HCT116 (cell line): ENCODE data around the gene RAB5A. TPM values are rescaled to one million over a fixed set of nuclear protein-coding genes. Genes with fewer than 3 reads are reported as not detected.

Experiments
- ATAC-seq: fragments of 200-7000 bp; cut with Tn5 transposase; 2 replicates; pipeline ENCODE4 v1.9.1; 2020; ENCODE audit warnings: mild to moderate bottlenecking, moderate library complexity
- BruUV-seq: library from RNA; stranded (reverse); fragments of 400-500 nt; replicated peaks from 2 replicates; lab custom pipeline; 2021; lab: Mats Ljungman, UMichigan
- CTCF ChIA-PET: fragments of 300-600 bp; sonication (Branson Sonifier 250); formaldehyde crosslinking; loops from one replicate; lab custom pipeline; 2021; ENCODE audit warnings: antibody characterized with exemption; lab: Charles Lee
- POLR2A ChIA-PET: fragments of 300-600, 350-600 bp; sonication (Branson Sonifier 250); formaldehyde crosslinking; loops from one replicate; lab custom pipeline; 2021; ENCODE audit warnings: antibody characterized with exemption; lab: Charles Lee
- RAD21 ChIA-PET, 2 experiments: fragments of 300-600 bp; sonication (Branson Sonifier 250); formaldehyde crosslinking; loops; one replicate each; lab custom pipeline; 2023; ENCODE audit warnings: low total read pairs in 2 of 2; ENCODE audit not compliant: uncharacterized antibody in 2 of 2, unreplicated experiment in 2 of 2, low non-redundant PET in 1 of 2; lab: Charles Lee
- DNase-seq: peaks from one replicate; pipeline ENCODE4 v3.0.0-alpha.2; 2010; ENCODE audit warnings: low read depth, low spot score
- H2AFZ ChIP-seq: fragments of 200-600 bp; shearing (Covaris generic), sonication (generic); 2 replicates; pipeline ENCODE4 v1.6.1; 2017; ENCODE audit warnings: low read depth, mixed run types, mixed read lengths, antibody characterized with exemption, low read length; ENCODE audit not compliant: poor library complexity, severe bottlenecking
- H3K27ac ChIP-seq: 2 replicates; pipeline ENCODE4 v1.5.1; 2012; ENCODE audit warnings: low read depth, low read length
- H3K27me3 ChIP-seq: fragments of 200-600 bp; sonication (generic); 2 replicates; pipeline ENCODE4 v1.6.1; 2016; ENCODE audit warnings: mixed run types, low read length, mixed read lengths; ENCODE audit not compliant: insufficient read depth
- H3K36me3 ChIP-seq, 2 experiments: fragments of 200-500 bp in 1 of 2; fragments of 200-600 bp in 1 of 2; sonication (Bioruptor generic) in 1 of 2; sonication (generic) in 1 of 2; 2 replicates each; pipeline versions ENCODE4 v1.5.1 to v1.6.1; 2014 to 2016; ENCODE audit warnings: low read length in 2 of 2, inconsistent platforms in 1 of 2, mixed read lengths in 1 of 2, mixed run types in 1 of 2; ENCODE audit not compliant: insufficient read depth in 2 of 2, control insufficient read depth in 1 of 2
- H3K4me1 ChIP-seq, 2 experiments: fragments of 200-600 bp in 1 of 2; sonication (generic) in 1 of 2; 2 replicates each; pipeline versions ENCODE4 v1.5.1 to v1.6.1; 2012 to 2017; ENCODE audit warnings: low read length in 2 of 2, inconsistent platforms in 1 of 2, mild to moderate bottlenecking in 1 of 2, mixed read lengths in 1 of 2, mixed run types in 1 of 2, moderate library complexity in 1 of 2; ENCODE audit not compliant: insufficient read depth in 2 of 2, control insufficient read depth in 1 of 2
- H3K4me2 ChIP-seq: fragments of 200-600 bp; sonication (generic); 2 replicates; pipeline ENCODE4 v1.6.1; 2017; ENCODE audit warnings: mixed run types, low read length, mixed read lengths
- H3K4me3 ChIP-seq, 2 experiments: fragments of 200-600 bp in 1 of 2; sonication (generic) in 1 of 2; replicated peaks in 1 of 2; 2 replicates each; pipeline ENCODE4 v1.5.1; 2011 to 2016; ENCODE audit warnings: low read length in 2 of 2, control low read depth in 1 of 2, low read depth in 1 of 2, mild to moderate bottlenecking in 1 of 2, mixed read lengths in 1 of 2, mixed run types in 1 of 2
- H3K79me2 ChIP-seq: fragments of 200-600 bp; sonication (generic); 2 replicates; pipeline ENCODE4 v1.6.1; 2017; ENCODE audit warnings: mild to moderate bottlenecking, mixed run types, low read length, moderate library complexity, mixed read lengths; ENCODE audit not compliant: insufficient read depth
- H3K9ac ChIP-seq: fragments of 200-600 bp; sonication (generic); 2 replicates; pipeline ENCODE4 v1.6.1; 2016; ENCODE audit warnings: low read length, mixed read lengths
- H3K9me2 ChIP-seq: fragments of 200-600 bp; sonication (generic), shearing (Covaris generic); 2 replicates; pipeline ENCODE4 v1.6.1; 2017; ENCODE audit warnings: mixed run types, mild to moderate bottlenecking, moderate library complexity; ENCODE audit not compliant: insufficient read depth
- H3K9me3 ChIP-seq, 2 experiments: fragments of 200-500 bp in 1 of 2; fragments of 200-600 bp in 1 of 2; sonication (Bioruptor generic) in 1 of 2; sonication (generic) in 1 of 2; 2 replicates each; pipeline ENCODE4 v1.6.1; 2014 to 2017; ENCODE audit warnings: low read length in 2 of 2, mixed read lengths in 2 of 2, inconsistent platforms in 1 of 2, low read depth in 1 of 2, mild to moderate bottlenecking in 1 of 2, mixed run types in 1 of 2, moderate library complexity in 1 of 2; ENCODE audit not compliant: control insufficient read depth in 1 of 2, insufficient read depth in 1 of 2
- H4K20me1 ChIP-seq: fragments of 200-600 bp; sonication (generic), shearing (Covaris generic); 2 replicates; pipeline ENCODE4 v1.6.1; 2017; ENCODE audit warnings: mixed run types, mild to moderate bottlenecking, moderate library complexity; ENCODE audit not compliant: insufficient read depth
- ATF3 ChIP-seq: IDR thresholded peaks from 2 replicates; pipeline ENCODE4 v1.6.1; 2012
- CEBPB ChIP-seq: IDR thresholded peaks from 2 replicates; pipeline ENCODE4 v1.6.1; 2012; ENCODE audit warnings: low read depth
- CTCF ChIP-seq, 3 experiments: fragments of 200-600 bp in 1 of 3; sonication (generic) in 1 of 3; IDR thresholded peaks in 2 of 3; conservative IDR thresholded peaks in 1 of 3; 2 replicates each; pipeline ENCODE4 v1.5.1; 2012 to 2017; ENCODE audit warnings: low read depth in 2 of 3, low read length in 2 of 3, antibody characterized with exemption in 1 of 3, borderline replicate concordance in 1 of 3, control low read depth in 1 of 3, mild to moderate bottlenecking in 1 of 3, mixed read lengths in 1 of 3, mixed run types in 1 of 3, moderate library complexity in 1 of 3; ENCODE audit not compliant: insufficient read depth in 1 of 3
- EZH2phosphoT487 ChIP-seq: fragments of 200-600 bp; IDR thresholded peaks from 2 replicates; pipeline ENCODE4 v1.6.1; 2018; ENCODE audit warnings: antibody characterized with exemption, borderline replicate concordance
- FOSL1 ChIP-seq: IDR thresholded peaks from 2 replicates; pipeline ENCODE4 v1.6.1; 2012; ENCODE audit warnings: low read depth
- POLR2A ChIP-seq: IDR thresholded peaks from 2 replicates; pipeline ENCODE4 v1.7.0; 2011; ENCODE audit warnings: borderline replicate concordance; ENCODE audit not compliant: insufficient read depth, insufficient read length; ENCODE audit errors: extremely low read depth
- SP1 ChIP-seq: IDR thresholded peaks from 2 replicates; pipeline ENCODE4 v1.6.1; 2012; ENCODE audit warnings: low read depth
- SRF ChIP-seq: IDR thresholded peaks from 2 replicates; pipeline ENCODE4 v1.6.1; 2012; ENCODE audit warnings: low read depth
- TCF7L2 ChIP-seq: IDR thresholded peaks from 2 replicates; pipeline ENCODE4 v1.7.0; 2011; ENCODE audit warnings: borderline replicate concordance, inconsistent platforms; ENCODE audit not compliant: insufficient read depth, insufficient read length; ENCODE audit errors: extremely low read depth
- YY1 ChIP-seq: IDR thresholded peaks from 2 replicates; pipeline ENCODE4 v1.6.1; 2011; ENCODE audit warnings: low read length, low read depth, moderate library complexity, mild to moderate bottlenecking; ENCODE audit not compliant: insufficient replicate concordance; ENCODE audit errors: extremely low read depth
- ZBTB33 ChIP-seq: IDR thresholded peaks from 2 replicates; pipeline ENCODE4 v1.6.1; 2011; ENCODE audit warnings: mild to moderate bottlenecking, low read length, moderate library complexity; ENCODE audit not compliant: insufficient replicate concordance; ENCODE audit errors: extremely low read depth
- ZFX ChIP-seq: fragments of 450-650 bp; IDR thresholded peaks from 2 replicates; pipeline ENCODE4 v1.6.1; 2017
- ZNF274 ChIP-seq: fragments of 200-500 bp; sonication (Bioruptor generic); IDR thresholded peaks from 2 replicates; pipeline ENCODE4 v1.6.1; 2014; ENCODE audit warnings: mild to moderate bottlenecking, low read depth, low read length, inconsistent platforms
- intact Hi-C: fragments of 100-400 bp; cut with micrococcal nuclease; formaldehyde crosslinking; loops from 2 replicates; pipeline ENCODE4 v1.10.0; 2022
- total RNA-seq: library from RNA; stranded (reverse); gene quantifications from one replicate; pipeline ENCODE4 v1.2.1, GENCODE V29; 2021; ENCODE audit not compliant: unreplicated experiment

RAB5A gene
- total RNA-seq, 1 experiment from 2014 or later: 45.0 TPM

GRCh38 chr3:19945969-19946831 is 697 bp upstream of the RAB5A start:
- peak overlapping the region; percentile 89 to 93 for H3K4me3 ChIP-seq
- ATAC-seq (peak; percentile 10), DNase-seq (no peak)
- H3K9me3 ChIP-seq: no peaks in the 10 kb centered on the region
- peak overlapping the region; percentile 85 for H3K4me2 ChIP-seq
- ChIA-PET CTCF (no interaction called here), POLR2A (no interaction called here), RAD21 (no interaction called here)
- peaks cover 7 to 14% of the 10 kb centered on the region in 2 experiments; a peak in 3 of 4 replicates for H3K4me1 ChIP-seq
- H3K79me2 ChIP-seq: peaks cover 40% of the 10 kb centered on the region
- H3K27ac ChIP-seq: peak overlapping the region; percentile 96
- peak overlapping the region; percentile 84 for H3K9ac ChIP-seq
- H3K36me3 ChIP-seq: peaks cover 0 to 2% of the 10 kb centered on the region in 2 experiments; a peak in 1 of 4 replicates
- H4K20me1 ChIP-seq: peaks cover 4% of the 10 kb centered on the region; the same call in 1 of the 2 replicates
- H2AFZ ChIP-seq: no peak overlapping the region
- intact Hi-C loops: loop anchor here (5.0 kb wide), 1 partner anchor 241 kb away; the partner anchor contains the start of gene SGO1
- TF ChIP-seq YY1 (no peak), ATF3 (no peak), EZH2phosphoT487 (no peak), ZNF274 (no peak), POLR2A (no peak), CEBPB (no peak)
- no peaks in the 10 kb centered on the region for H3K9me2 ChIP-seq
- no peaks in the 10 kb centered on the region for H3K27me3 ChIP-seq
- BruUV-seq: TSS peak; percentile 93

- Histone ChIP-seq H3K36me3 (peaks cover 10% of the 10 kb centered on the region in 2 experiments; a peak in 3 of 4 replicates), H3K79me2 (peaks cover 55% of the 10 kb centered on the region), H3K27ac (peak overlapping the region; percentile 96), H3K4me1 (peaks cover 7 to 14% of the 10 kb centered on the region in 2 experiments; a peak in 3 of 4 replicates), H3K27me3 (no peaks in the 10 kb centered on the region), H3K4me3 (peak overlapping the region; percentile 89 to 93), H2AFZ (no peak overlapping the region), H3K9me3 (no peaks in the 10 kb centered on the region), H3K4me2 (peak overlapping the region; percentile 85), H3K9me2 (no peaks in the 10 kb centered on the region), H3K9ac (peak overlapping the region; percentile 84), H4K20me1 (peaks cover 4% of the 10 kb centered on the region; the same call in 1 of the 2 replicates)
- ChIA-PET POLR2A (interaction anchor here (0.9 kb wide), 1 partner anchor 12 kb away, joined by 3 read pairs; no protein-coding TSS in a partner anchor), RAD21 (no interaction called here), CTCF (no interaction called here)
- TSS peak; percentile 51 for BruUV-seq
- ATAC-seq (peak; percentile 48), DNase-seq (peak; percentile 18)
- intact Hi-C loops: loop anchor here (5.0 kb wide), 1 partner anchor 240 kb away; the partner anchor contains the start of gene SGO1
- TF ChIP-seq SRF (no peak), ZFX (peak; percentile 86), CTCF (IDR thresholded peaks at IDR 0.05 in 2 of 3, conservative IDR thresholded peaks at IDR 0.05 in 1 of 3; ENCODE audit: borderline replicate concordance in 1 of 3, insufficient read depth in 1 of 3, low read depth in 2 of 3, low read length in 2 of 3) (no peak), FOSL1 (no peak), TCF7L2 (no peak), SP1 (no peak), YY1 (peak; percentile 91), ZBTB33 (no peak)
Observed at GRCh38 chr3:19947549-19948225, 790 bp downstream of the RAB5A start.
